BLaER1 treated with 17β-estradiol and CSF1 and Interleukin-3, amounts not matched to agents 10 nM and 100 nM (cell line): ENCODE results near the gene OR10K1.

Source experiments
- H3K27ac ChIP-seq, 11 experiments: shearing (Covaris generic); formaldehyde crosslinking; 2 replicates each; pipeline ENCODE4 v1.8.1; 2022
- H3K27me3 ChIP-seq, 11 experiments: shearing (Covaris generic); formaldehyde crosslinking; 2 replicates each; pipeline ENCODE4 v1.8.1; 2022
- H3K36me3 ChIP-seq, 11 experiments: shearing (Covaris generic); formaldehyde crosslinking; 2 replicates each; pipeline ENCODE4 v1.8.1; 2022
- H3K4me1 ChIP-seq, 10 experiments: shearing (Covaris generic); formaldehyde crosslinking; 2 replicates each; pipeline ENCODE4 v1.8.1; 2022
- H3K4me2 ChIP-seq, 11 experiments: shearing (Covaris generic); formaldehyde crosslinking; 2 replicates each; pipeline ENCODE4 v1.8.1; 2022
- H3K4me3 ChIP-seq, 10 experiments: shearing (Covaris generic); formaldehyde crosslinking; 2 replicates each; pipeline ENCODE4 v1.8.1; 2022
- H3K9ac ChIP-seq, 11 experiments: shearing (Covaris generic); formaldehyde crosslinking; 2 replicates each; pipeline ENCODE4 v1.8.1; 2022
- H3K9me3 ChIP-seq, 11 experiments: shearing (Covaris generic); formaldehyde crosslinking; replicated peaks in 1 of 11; 2 replicates each; pipeline ENCODE4 v1.8.1; 2022
- H4K20me1 ChIP-seq, 11 experiments: shearing (Covaris generic); formaldehyde crosslinking; 2 replicates each; pipeline ENCODE4 v1.8.1; 2022
- Cebpa-rat ChIP-seq, 11 experiments: shearing (Covaris generic); IDR thresholded peaks; 2 replicates each; pipeline ENCODE4 v1.8.1; 2022

Gene OR10K1

GRCh38 chr1:158454537-158454936 lies 7.1 kb upstream of the OR10K1 start:
- no peaks in the 10 kb centered on the region for H3K27me3 ChIP-seq
- no peak for TF ChIP-seq Cebpa-rat (IDR thresholded peaks at IDR 0.05)
- H4K20me1 ChIP-seq, result no peaks in the 10 kb centered on the region
- no peak overlapping the region for H3K4me3 ChIP-seq
- H3K4me1 ChIP-seq, result no peaks in the 10 kb centered on the region
- H3K27ac ChIP-seq, result no peak overlapping the region
- H3K9ac ChIP-seq, result no peak overlapping the region
- H3K4me2 ChIP-seq, result no peak overlapping the region
- H3K9me3 ChIP-seq, result peaks cover 0 to 10% (median 0%) of the 10 kb centered on the region in 11 experiments; a peak in 6 of 22 replicates
- no peaks in the 10 kb centered on the region for H3K36me3 ChIP-seq

GRCh38 chr1:158457246-158457645 lies 4.4 kb upstream of the OR10K1 start:
- Histone ChIP-seq H3K27ac (no peak overlapping the region), H4K20me1 (no peaks in the 10 kb centered on the region)
- TF ChIP-seq Cebpa-rat (IDR thresholded peaks at IDR 0.05), result no peak

GRCh38 chr1:158458263-158458662 lies 3.4 kb upstream of the OR10K1 start:
- no peak overlapping the region for H3K4me2 ChIP-seq
- no peaks in the 10 kb centered on the region for H4K20me1 ChIP-seq
- H3K9me3 ChIP-seq, result no peaks in the 10 kb centered on the region
- no peak overlapping the region for H3K27ac ChIP-seq
- no peaks in the 10 kb centered on the region for H3K36me3 ChIP-seq
- no peak for TF ChIP-seq Cebpa-rat (IDR thresholded peaks at IDR 0.05)
- no peaks in the 10 kb centered on the region for H3K27me3 ChIP-seq
- no peak overlapping the region for H3K9ac ChIP-seq
- no peak overlapping the region for H3K4me3 ChIP-seq
- H3K4me1 ChIP-seq, result no peaks in the 10 kb centered on the region

More at GRCh38 chr1:158457246-158457645, 4.4 kb upstream of the OR10K1 start:
- H3K9me3 ChIP-seq, result peaks cover 0 to 3% (median 0%) of the 10 kb centered on the region in 11 experiments; a peak in 2 of 22 replicates
- no peak overlapping the region for H3K9ac ChIP-seq
- H3K4me1 ChIP-seq, result no peaks in the 10 kb centered on the region
- H3K36me3 ChIP-seq, result no peaks in the 10 kb centered on the region
- no peak overlapping the region for H3K4me3 ChIP-seq
- H3K4me2 ChIP-seq, result no peak overlapping the region
- no peaks in the 10 kb centered on the region for H3K27me3 ChIP-seq

- Histone ChIP-seq H3K9ac (no peak within 1 kb of the TSS), H3K4me1 (peaks cover 0 to 13% (median 0%) of the 10 kb centered on the region in 10 experiments; a peak in 6 of 20 replicates), H3K36me3 (no peaks in the 10 kb centered on the region), H3K9me3 (no peaks in the 10 kb centered on the region), H3K4me3 (no peak within 1 kb of the TSS), H3K4me2 (peak within 1 kb of the TSS in 3 of 11 experiments; percentile 53 to 63 (median 59); a peak in 6 of 22 replicates), H3K27ac (no peak within 1 kb of the TSS), H4K20me1 (no peaks in the 10 kb centered on the region), H3K27me3 (no peaks in the 10 kb centered on the region)
- no peak for TF ChIP-seq Cebpa-rat (IDR thresholded peaks at IDR 0.05)
Measured at GRCh38 chr1:158471920-158472319, 10.3 kb downstream of the OR10K1 start, which contains the start of gene OR10R2. Gene OR10R2 (plus strand): TSS chr1:158472220. CDS start chr1:158472326, 106 bp downstream.

- Histone ChIP-seq H3K9ac (no peak overlapping the region), H3K27ac (no peak overlapping the region), H3K4me3 (no peak overlapping the region), H3K4me1 (no peaks in the 10 kb centered on the region), H4K20me1 (no peaks in the 10 kb centered on the region), H3K27me3 (no peaks in the 10 kb centered on the region), H3K36me3 (no peaks in the 10 kb centered on the region), H3K9me3 (peaks cover 0 to under 1% (median 0%) of the 10 kb centered on the region in 11 experiments; a peak in 1 of 22 replicates), H3K4me2 (no peak overlapping the region)
- TF ChIP-seq Cebpa-rat (IDR thresholded peaks at IDR 0.05), result no peak
Measured at GRCh38 chr1:158485455-158485854, 23.8 kb downstream of the OR10K1 start.

- Histone ChIP-seq H3K4me1 (no peaks in the 10 kb centered on the region), H3K9me3 (no peaks in the 10 kb centered on the region)
Measured at GRCh38 chr1:158491316-158491715, 29.7 kb downstream of the OR10K1 start.

GRCh38 chr1:158493054-158493453 lies 31.4 kb downstream of the OR10K1 start:
- H3K9me3 ChIP-seq, result no peaks in the 10 kb centered on the region
- H3K36me3 ChIP-seq, result no peaks in the 10 kb centered on the region
- TF ChIP-seq Cebpa-rat (IDR thresholded peaks at IDR 0.05), result no peak
- no peaks in the 10 kb centered on the region for H3K27me3 ChIP-seq
- no peak overlapping the region for H3K27ac ChIP-seq
- H3K4me1 ChIP-seq, result no peaks in the 10 kb centered on the region
- H3K4me3 ChIP-seq, result no peak overlapping the region
- no peak overlapping the region for H3K9ac ChIP-seq
- H4K20me1 ChIP-seq, result no peaks in the 10 kb centered on the region
- H3K4me2 ChIP-seq, result no peak overlapping the region

More at GRCh38 chr1:158491316-158491715, 29.7 kb downstream of the OR10K1 start:
- Histone ChIP-seq H3K27ac (no peak overlapping the region), H3K36me3 (no peaks in the 10 kb centered on the region), H3K9ac (no peak overlapping the region), H3K4me3 (no peak overlapping the region), H4K20me1 (no peaks in the 10 kb centered on the region), H3K27me3 (no peaks in the 10 kb centered on the region), H3K4me2 (no peak overlapping the region)
- TF ChIP-seq Cebpa-rat (IDR thresholded peaks at IDR 0.05), result no peak

GRCh38 chr1:158494796-158495195 lies 33.2 kb downstream of the OR10K1 start:
- Histone ChIP-seq H3K4me1 (no peaks in the 10 kb centered on the region), H3K9me3 (no peaks in the 10 kb centered on the region), H3K4me3 (no peak overlapping the region), H3K27me3 (no peaks in the 10 kb centered on the region), H3K4me2 (no peak overlapping the region), H3K36me3 (no peaks in the 10 kb centered on the region), H4K20me1 (no peaks in the 10 kb centered on the region), H3K9ac (no peak overlapping the region), H3K27ac (no peak overlapping the region)
- TF ChIP-seq Cebpa-rat (IDR thresholded peaks at IDR 0.05), result no peak

- H3K27ac ChIP-seq, result no peak overlapping the region
- H4K20me1 ChIP-seq, result no peaks in the 10 kb centered on the region
- no peak overlapping the region for H3K4me3 ChIP-seq
- no peak overlapping the region for H3K9ac ChIP-seq
- no peaks in the 10 kb centered on the region for H3K9me3 ChIP-seq
- no peaks in the 10 kb centered on the region for H3K36me3 ChIP-seq
- no peaks in the 10 kb centered on the region for H3K4me1 ChIP-seq
- no peak overlapping the region for H3K4me2 ChIP-seq
- H3K27me3 ChIP-seq, result no peaks in the 10 kb centered on the region
- TF ChIP-seq Cebpa-rat (IDR thresholded peaks at IDR 0.05), result no peak
Measured at GRCh38 chr1:158496374-158496773, 34.7 kb downstream of the OR10K1 start.

- Histone ChIP-seq H3K9me3 (peaks cover 0 to 9% (median 0%) of the 10 kb centered on the region in 11 experiments; a peak in 3 of 22 replicates), H3K4me1 (no peaks in the 10 kb centered on the region), H3K27me3 (no peaks in the 10 kb centered on the region), H3K27ac (no peak overlapping the region), H3K9ac (no peak overlapping the region), H3K36me3 (no peaks in the 10 kb centered on the region), H3K4me3 (no peak overlapping the region), H3K4me2 (no peak overlapping the region), H4K20me1 (no peaks in the 10 kb centered on the region)
- TF ChIP-seq Cebpa-rat (IDR thresholded peaks at IDR 0.05), result no peak
Measured at GRCh38 chr1:158506369-158506987, 44.8 kb downstream of the OR10K1 start.
